Measurements from ENCODE around the gene USP34. TPM values are rescaled to one million over a fixed set of nuclear protein-coding genes. Genes with fewer than 3 reads are reported as not detected.

The USP34 gene
- total and polyA plus RNA-seq, 2 of the 4 experiments (the other 2 are of a cell fraction), result 34.7 to 128 TPM

DNA sequence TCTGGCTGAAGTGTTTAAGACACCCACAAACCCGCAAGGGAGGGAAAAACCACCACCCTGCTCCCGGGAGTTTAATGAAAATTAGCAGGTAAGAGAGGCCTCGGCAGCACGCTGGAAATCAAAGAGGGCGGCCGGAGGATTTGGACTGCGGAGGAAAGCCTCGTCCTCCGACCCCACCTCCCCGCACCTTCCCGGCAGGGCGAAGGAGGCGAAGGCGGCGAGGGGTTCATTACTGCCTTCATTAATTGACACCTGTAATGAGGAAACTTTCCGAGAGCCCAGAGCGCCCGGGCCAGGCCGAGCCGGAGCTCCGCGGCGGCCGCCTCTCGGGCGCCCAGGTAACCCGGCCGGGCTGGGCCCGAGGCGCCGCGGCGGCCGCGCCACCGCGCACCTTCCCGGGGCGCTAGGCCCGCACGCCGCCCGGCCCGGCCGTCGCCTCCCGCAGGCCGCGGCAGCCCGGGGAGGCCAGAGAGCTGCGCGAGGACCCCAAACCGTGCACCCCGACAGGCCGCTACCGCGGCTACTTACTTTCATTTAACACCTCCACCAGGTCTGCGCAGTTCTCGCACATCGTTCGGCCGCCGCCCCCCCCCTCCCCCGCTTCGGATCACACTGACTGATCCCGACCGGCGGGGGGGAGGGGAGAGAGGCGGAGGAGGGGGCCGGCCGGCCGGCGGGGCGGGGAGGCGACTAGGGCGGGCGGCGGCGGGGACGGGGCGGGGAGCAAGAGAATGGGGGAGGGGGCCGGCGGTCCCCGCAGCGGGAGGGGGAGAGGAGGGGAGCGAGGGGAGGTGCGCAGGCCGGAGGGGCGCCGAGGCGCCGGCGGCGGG lies 550 bp downstream of the USP34 start (continued):
- TF ChIP-seq ELK1 (IDR thresholded peaks at IDR 0.05; ENCODE audit: borderline replicate concordance, low read depth, low read length), result no peak

Data from IMR-90 (cell line).